Measurements from ENCODE around the gene WFIKKN2.
"Not testable (repeated sequence)": the region's sequence is repeated elsewhere in the genome, so short reads cannot be mapped to it uniquely, and the experiment has no call there.

WFIKKN2 gene

DNA sequence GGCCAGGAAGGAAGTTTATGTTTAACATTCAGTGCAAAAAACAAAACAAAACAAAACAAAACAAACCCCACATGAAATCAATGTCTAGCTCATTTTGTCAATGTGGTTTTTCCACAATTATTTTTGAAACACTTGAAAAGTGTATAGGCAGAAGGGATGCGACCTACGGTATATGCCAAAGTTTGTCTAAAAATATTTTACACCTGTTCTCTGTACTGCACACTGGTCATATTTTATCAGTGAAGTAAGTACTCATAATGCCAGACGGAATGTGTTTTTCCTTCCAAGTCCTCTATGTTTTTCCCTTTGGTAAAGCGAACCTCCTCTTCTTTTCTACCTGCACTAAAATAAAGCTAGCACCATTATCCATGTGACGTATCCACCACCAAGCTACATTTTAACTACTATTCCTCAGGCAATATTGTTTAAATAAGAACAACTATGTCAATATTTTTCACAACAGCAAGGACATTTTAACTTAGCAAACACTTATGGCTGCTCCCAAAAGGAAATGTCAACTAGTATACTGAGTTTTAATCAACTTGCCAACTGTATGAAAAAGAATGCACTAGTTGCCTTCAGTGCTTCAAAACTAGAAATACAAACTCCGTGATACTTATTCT is 20.4 kb downstream of the WFIKKN2 start:
- DNase-seq (ENCODE audit: low spot score), result no peak

DNA sequence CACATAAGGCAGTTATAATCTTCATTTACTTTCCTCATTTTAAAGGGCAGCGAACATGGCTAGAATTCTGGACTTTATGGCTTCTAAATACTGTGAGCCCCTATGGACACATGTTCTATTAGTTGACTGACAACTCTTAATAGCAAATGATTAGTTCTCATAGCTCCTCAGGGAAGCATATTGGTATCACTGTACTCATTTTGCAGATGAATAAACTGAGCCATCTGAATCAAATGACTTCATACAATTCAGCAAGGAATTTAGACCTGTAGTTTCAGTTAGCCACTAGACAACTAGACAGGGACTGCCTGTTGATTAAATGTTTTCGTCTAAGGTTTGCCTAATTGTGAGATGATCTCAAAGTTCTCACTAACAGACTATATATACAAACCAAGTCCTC is 21.0 kb downstream of the WFIKKN2 start:
- DNase-seq (ENCODE audit: low spot score), result no peak

DNA sequence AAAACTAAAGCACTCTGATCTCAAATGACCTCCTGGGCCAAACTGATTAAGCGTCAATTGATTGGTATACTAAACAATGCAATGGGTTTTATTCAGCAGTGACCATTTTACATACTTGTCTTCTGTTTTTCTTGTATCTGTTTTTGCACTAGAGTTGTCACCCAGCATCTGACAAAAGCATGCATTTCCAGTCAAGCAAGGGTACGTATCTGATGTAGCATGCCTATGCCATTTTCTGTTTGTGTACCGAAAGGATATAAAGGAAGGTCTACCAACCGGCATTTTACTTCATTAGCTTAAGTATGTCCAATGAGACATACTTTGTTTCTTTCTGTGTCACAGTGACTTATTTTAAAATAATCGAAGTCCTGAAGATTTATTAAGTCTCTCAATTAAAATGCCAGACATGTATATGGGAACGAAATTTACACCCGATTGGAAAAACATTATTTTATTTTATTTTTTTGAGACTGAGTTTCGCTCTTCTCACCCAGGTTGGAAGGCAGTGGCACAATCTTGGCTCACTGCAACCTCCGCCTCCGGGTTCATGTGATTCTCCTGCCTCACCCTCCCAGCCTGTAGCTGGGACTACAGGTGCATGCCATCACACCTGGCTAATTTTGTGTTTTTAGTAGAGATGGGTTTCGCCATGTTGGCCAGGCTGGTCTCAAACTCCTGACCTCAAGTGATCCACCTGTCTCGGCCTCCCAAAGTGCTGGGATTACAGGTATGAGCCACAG is 23.3 kb downstream of the WFIKKN2 start:
- no peak for DNase-seq (ENCODE audit: low spot score)

DNA sequence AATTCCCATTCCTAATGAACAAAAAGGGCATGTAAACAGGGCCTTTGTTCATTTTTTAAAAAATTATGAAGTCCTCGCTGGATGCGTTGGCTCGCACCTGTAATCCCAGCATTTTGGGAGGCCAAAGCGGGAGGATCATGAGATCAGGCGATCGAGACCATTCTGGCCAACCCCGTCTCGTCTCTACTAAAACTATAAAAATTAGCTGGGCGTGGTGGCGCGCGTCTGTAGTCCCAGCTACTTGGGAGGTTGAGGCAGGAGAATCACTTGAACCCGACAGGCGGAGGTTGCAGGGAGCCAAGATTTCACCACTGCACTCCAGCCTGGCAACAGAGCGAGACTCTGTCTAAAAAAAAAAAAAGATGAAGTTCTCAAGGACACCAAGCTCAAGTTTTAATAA is 24.3 kb downstream of the WFIKKN2 start:
- DNase-seq (ENCODE audit: low spot score), result not testable (repeated sequence)

DNA sequence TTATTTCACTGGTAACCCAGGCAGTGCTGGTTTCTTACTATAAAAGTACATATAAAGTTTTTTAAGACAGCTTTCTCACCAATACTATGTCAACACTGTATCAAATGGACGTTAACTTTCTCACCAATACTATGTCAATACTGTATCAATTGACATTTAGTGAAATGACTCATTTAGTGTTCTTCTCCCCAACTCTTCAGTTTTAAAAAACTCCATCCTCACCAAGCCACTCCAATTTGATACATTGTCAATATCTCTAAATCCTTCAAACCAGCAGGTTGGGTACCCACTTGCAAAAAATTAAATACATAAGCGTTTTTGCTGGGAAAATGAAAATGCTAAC is 25.9 kb downstream of the WFIKKN2 start:
- no peak for DNase-seq (ENCODE audit: low spot score)

DNA sequence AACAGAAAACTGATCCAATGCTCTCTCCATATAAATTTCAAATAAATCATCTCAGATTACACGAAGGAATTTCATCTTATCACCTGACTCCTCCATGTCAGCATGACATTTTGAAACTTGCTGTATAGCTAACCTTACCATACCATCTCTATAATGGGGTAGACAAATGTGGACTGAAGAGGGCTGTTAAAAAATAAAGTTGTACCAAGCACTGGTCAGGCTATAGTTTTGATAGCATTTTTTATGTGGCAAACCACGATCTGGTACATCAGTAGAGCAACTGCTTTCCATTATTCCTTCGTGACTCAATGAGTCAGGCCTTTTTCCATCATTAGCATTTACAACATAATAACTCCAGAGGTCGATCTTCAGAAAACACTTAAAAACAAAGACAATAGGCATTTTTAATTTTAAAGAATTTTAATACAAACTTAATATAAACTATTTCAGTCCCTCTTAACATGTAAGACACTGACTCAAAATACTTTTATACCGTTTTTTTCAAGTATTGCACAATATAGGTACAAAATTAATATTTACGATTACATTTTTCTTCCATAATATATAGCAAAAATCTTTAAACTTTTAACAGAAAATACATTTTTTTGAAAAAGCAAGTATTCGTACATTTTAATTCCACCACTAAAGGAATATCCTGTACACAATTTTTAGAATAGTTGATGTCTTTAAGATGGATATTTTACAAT is 26.6 kb downstream of the WFIKKN2 start:
- no peak for DNase-seq (ENCODE audit: low spot score)

DNA sequence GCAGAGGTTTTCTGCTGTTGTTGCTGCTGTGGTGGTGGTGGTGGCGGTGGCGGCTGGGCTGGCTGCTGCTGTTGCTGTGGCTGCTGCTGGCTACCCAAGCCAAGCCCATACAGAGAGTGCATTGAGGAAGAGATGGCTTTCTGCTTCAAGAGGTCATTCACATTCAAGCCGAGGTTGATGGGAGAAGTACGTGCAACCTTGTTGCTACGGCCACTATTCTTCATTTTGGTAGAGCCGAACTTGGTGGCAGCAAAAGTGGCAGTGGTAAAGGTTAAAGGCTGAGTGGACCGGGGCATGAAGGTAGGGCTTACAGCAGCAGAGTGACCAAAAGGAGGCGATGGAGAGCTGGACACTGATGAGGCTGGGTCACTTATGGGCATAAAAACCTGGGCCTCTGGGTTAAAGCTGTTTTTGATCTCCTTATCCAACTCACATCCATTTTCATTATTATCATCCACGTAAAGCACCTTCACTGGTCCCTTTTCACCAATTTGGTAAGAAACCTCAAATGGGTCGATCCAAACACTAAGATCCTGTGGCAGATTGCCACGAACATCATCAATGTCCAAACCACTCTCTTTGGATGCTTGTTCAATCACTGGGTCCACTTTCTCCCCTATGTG is 27.9 kb downstream of the WFIKKN2 start:
- no peak for DNase-seq (ENCODE audit: low spot score)

DNA sequence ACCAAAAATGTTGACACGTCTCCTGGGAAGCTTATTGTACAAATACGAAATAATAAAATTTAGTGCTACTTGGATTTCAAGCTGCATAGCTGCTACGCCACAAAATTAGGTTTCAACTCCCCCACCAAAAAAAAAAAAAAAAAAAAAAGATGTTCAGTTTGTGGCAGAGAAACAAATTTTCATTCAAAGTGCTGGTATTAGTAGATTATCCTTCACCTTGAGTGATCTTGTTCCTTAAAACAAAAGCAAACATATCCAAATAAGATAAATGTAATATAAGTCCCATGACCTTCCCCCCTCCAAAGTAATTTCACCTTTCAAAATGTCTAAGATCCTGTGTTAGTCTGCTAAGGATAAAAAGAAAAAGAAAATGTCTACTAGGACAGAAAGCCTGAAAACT is 28.5 kb downstream of the WFIKKN2 start:
- DNase-seq (ENCODE audit: low spot score), result no peak

DNA sequence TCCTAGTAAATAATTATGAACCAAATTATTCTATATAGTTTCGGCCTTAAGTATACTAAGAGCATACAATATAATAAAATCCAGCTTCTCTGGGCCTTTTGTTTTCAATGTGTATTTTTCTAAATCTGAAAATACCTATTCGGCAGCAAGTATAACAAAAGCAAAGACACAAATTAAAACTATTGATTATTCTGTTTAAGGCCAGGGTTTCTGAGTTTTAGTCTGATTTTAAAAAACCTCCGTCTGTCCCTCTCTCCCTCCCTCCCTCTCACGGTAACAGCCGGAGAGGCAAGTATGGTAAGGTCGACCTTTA is 29.3 kb downstream of the WFIKKN2 start:
- DNase-seq (ENCODE audit: low spot score), result no peak

DNA sequence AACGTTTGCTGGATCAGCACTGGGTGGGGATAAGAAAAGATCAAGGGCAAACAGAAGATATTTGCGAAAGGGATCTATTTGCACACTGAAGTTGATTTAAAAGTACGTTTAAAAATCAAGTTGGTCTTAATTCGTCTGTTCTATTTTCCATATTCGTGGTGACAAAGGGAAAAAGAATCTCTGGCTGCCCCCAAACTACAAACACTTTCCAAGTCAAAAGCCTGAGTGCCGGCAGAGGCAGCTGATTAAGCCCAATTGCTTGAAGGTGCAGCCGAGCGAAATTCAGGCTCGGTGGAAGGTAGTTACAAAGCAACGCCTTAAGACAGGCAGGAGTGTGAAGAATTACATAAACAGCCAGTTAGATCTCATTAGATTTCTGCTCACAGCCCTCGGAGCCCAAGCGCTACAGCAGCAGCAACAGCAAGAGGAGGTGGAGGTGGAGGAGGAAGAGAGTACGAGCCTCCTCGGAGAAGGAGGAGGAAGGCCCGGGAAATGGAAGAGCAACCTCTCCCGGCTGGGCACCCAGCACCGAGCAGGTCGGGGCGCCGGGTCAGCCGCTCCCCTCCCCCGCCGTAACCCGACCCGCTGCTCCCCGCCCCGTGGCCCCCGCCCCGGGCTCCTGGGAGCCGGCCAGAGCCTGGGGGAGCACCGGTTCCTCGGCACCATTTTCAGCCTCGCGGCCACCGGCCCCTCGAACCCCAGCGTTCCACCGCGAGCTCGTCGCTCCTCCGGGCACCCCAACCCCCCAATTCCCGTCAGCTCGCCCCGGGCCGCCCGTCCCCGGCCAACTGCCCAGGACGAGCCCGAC is 29.9 kb downstream of the WFIKKN2 start:
- DNase-seq (ENCODE audit: low spot score), result no peak

DNA sequence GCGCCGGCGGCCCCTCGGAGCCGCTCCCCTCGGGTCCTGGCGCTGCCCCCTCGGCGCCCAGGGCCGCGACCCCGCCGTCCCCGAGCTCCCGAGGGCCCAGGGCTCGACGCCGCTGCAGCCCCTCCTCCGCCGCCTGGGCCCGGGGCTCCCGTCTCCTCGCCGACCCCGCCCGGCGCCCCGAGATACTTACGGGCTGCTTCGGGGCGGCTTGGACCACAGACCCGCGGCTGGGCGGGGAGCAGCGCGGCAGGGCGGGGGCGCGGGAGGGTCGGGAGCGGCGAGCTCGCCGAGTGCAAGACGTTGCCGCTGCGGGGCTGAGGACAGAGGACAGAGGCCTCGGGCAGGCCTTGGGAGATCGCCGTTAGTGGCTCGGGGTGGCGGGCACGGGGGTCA is 30.5 kb downstream of the WFIKKN2 start:
- no peak for DNase-seq (ENCODE audit: low spot score)

DNA sequence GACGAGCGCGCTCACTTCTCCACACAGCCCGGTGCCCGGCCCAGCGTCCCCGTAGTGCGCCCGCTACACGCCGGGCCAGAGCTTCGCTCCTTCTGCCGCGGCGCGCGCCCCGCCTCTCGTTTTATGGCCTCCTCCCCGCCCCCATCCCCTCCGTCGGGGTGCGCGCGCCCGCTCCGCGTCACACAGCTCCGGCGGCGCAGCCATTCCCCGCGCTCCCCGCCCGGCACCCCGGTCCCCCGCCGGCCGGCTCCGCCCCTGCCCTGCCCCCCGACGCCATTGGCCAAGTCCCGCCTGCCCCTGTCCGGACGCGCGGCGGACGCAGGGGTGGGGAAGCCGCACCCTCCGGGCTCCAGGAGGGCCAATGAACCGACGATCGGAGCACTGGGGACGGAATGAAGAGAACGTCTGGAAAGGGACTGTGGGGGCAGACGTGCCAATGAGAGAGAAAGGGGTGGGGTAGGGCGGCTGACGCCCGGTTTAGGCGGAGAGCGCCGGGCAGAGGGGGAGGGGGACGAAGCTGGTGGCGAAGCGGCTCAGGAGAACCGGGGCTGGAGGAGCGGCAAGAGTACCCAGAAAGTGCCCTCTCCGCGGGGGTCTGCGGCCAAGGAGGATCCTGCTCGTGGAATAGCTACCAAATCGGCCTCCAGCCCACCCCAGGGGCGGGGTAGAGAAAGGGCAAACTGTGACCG is 31.0 kb downstream of the WFIKKN2 start, which contains the start of gene TOB1:
TSS of gene TOB1 (minus strand) at position 94 of the 689 bp plus-strand sequence. CDS start 2,337 bp downstream, outside the sequence.
- DNase-seq (ENCODE audit: low spot score), result peak; percentile 77

DNA sequence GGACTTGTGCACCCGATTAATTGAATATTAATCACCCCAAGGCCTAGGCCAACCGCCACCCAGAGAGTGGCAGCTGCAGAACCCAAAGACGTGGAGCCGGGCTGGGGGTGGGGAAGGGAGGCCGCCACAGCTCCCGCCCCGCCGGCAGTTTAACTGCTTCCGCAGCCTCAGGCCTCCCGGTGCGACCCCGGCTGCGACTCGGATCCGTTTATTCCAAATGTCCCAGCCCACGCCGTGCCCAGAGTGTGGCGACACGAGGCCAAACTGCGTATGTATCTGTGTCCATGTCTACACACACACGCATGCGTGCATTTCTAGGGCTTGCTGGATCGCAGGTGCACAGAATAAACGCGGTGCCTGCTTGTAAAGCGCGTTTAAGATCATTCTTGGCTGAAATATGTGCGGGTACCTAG is 31.6 kb downstream of the WFIKKN2 start:
- DNase-seq (ENCODE audit: low spot score), result no peak

DNA sequence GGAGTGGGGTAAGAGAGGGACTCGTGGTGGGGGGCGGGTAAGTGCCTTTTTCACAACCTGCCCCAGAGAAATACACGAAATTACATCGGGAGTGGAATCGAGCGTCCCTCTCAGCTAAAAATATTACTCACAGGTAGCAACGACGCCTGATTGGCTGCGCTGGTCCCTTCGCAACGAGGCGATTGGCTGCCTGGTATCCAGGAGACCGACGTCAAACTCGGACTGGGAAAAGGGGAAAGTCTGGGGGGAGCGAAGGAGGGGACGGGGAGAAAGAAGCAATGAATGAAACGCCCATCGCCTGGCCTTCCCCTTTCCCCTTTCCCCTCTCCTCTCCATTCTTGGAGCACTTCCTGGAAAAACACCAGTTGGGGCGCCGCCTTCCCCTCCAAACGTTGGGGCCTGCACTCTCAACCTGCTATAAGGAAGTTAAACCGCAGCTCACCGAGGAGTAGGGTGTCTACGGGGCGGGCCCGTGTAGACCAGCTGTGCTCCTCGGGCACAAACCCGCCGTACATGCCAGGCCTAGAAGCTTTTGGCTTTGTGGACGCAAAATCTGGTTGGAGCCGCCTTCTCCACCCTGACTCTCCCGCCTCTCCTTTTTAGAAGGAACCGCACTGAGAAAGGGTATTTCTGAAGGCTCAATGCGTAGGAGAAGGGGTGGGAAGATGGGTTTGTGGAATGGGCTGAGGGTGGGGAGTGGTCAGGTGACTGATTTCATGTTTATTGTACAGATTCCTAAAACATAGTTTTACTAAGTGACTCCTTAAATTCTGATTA is 32.2 kb downstream of the WFIKKN2 start:
- peak; percentile 76 for DNase-seq (ENCODE audit: low spot score)

DNA sequence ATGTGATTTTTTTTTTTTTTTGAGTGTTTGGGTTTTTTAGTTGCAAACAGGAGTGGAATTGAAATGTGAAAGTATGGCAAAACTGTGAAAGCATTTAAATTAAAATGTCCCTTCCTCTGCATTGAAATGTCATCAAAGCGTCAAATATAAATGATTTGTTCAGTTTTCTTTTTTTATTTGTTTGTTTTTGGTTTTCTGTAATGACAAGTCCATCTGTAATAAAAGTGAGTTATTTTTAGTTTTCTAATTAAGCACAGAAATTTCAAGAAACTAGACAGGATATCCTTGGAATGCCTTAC is 32.7 kb downstream of the WFIKKN2 start:
- DNase-seq (ENCODE audit: low spot score), result no peak

DNA sequence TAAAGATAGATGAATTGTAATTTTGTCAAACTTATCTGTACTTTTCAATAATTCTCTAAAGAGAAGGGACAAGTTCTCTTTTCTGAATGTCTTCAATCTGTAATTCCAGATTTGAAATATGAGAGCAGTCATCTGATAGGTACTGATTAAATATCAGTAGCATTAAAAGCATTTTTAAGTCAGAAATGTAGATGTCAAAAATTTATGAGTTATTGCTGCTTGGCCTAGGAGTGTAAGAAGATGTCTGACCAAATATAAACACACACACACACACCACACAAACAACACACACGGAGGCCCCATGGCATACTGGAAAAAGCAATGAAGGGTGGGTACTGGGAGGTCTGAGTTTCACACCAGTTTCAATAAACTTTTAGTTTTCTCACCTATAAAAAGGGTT is 33.2 kb downstream of the WFIKKN2 start:
- no peak for DNase-seq (ENCODE audit: low spot score)

DNA sequence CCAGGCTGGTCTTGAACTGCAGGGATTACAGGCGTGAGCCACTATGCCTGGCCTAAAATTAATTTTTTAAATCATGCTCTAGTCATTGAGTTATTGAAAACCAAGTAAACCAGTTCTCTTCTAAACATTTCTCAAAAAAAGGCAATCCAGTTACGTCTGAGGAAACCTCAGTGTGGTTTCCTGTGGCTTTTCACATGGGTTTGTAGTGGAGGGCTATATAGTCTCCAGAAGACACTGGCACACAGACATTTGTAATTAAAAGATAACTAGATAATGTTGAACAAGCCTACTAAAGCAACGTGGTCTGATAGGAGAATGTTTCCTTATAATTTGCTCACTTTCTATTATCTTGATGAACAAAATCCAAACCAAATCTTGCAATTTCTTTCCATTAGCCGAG is 36.0 kb downstream of the WFIKKN2 start:
- no peak for DNase-seq (ENCODE audit: low spot score)

DNA sequence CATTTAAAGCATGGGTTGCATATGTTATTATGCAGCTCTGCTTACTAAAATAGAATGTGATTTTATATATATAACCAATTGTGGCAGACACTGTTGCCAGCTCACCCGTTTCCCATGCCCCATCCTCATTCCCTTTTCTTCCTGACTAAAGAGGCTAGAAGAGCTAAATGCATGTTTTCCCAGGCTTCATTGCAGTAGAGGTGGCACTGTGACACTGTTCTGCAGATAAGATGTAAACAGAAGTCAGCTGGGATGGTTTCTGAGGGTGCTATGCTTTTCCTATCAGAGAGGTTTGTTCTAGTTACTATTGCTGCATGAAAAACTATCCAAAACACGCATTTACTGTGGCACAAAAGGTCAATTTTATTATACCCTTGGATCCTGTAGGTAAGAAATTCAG is 36.5 kb downstream of the WFIKKN2 start:
- DNase-seq (ENCODE audit: low spot score), result no peak

DNA sequence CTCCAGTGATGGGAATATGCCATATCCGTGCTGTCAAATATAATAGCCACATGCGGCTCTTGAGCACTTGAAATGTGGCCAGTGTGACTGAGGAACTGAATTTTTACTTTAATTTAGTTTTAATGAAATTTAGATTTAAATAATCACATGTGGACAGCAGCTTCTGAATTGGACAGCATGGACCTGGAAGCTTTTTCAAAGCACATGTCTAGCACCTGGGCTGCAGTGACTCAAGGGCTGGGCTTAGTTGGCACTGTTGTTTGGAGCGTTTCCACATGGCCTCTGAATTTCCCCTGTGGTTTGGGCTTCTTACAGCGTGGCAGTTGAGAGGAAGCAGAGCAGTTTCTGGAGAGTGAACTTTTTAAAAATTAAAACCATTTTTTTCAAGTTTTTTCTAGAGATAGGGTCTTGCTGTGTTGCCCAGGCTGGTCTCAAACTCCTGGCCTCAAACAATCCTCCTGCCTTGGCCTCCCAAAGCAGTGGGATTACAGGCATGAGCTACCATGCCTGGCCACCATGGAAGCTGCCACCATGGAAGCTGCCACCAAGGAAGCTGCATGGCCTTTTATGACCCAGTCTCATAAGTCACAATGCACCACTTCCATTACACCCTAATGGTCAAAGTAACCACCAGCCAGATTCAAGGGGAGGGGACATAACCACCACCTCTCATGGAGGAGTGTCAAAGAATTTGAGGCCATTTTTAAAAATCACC is 37.5 kb downstream of the WFIKKN2 start:
- no peak for DNase-seq (ENCODE audit: low spot score)

DNA sequence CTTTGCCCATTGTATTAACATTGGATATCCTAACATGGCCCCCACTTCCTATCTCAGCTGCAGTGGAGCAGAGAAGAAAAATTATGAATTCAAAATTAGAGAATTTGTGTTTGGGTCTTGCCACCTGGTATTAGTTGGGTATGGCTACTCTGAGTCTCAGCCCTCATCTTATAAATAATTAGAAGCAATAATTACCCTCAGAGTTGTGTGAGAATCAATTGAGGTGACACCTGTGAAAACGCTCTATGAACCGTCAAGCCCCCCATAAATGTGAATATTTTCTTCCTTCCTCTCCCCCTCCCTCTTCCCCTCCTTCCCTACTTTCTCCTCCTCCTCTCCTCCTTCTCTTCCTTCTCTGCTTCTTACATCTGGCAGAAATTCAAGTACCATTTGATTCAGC is 39.7 kb downstream of the WFIKKN2 start:
- DNase-seq (ENCODE audit: low spot score), result no peak

Measured in HuH-7.5 (cell line).